Stimulated activated CD4-positive, alpha-beta T cell treated with anti-CD3 and anti-CD28 coated beads, TNF-alpha, amount 100 ng/mL, for 4 hours (primary cell): ENCODE results near the gene TNFRSF1A.
"Not testable (repeated sequence)": the region's sequence is repeated elsewhere in the genome, so short reads cannot be mapped to it uniquely, and the experiment has no call there.

Experiments
- DNase-seq, 3 experiments: peaks; one replicate each; pipeline ENCODE4 v3.0.0-alpha.2; 2020; ENCODE audit warnings: low read depth in 3 of 3

Gene TNFRSF1A

GRCh38 chr12:6306151-6306550 is 35.7 kb downstream of the TNFRSF1A start:
- DNase-seq: no peak

- DNase-seq: no peak
Observed at GRCh38 chr12:6303071-6303470, 38.8 kb downstream of the TNFRSF1A start.

- DNase-seq: no peak
Observed at GRCh38 chr12:6302621-6303020, 39.3 kb downstream of the TNFRSF1A start.

GRCh38 chr12:6301721-6302120 is 40.2 kb downstream of the TNFRSF1A start:
- no peak for DNase-seq

GRCh38 chr12:6297170-6297569 is 44.7 kb downstream of the TNFRSF1A start:
- DNase-seq: no peak

- DNase-seq: no peak
Observed at GRCh38 chr12:6295094-6295811, 46.6 kb downstream of the TNFRSF1A start.

- no peak for DNase-seq
Observed at GRCh38 chr12:6294156-6295093, 47.5 kb downstream of the TNFRSF1A start.

- no peak for DNase-seq
Observed at GRCh38 chr12:6292606-6293005, 49.3 kb downstream of the TNFRSF1A start.

- not testable (repeated sequence) for DNase-seq
Observed at GRCh38 chr12:6289906-6290305, 52.0 kb downstream of the TNFRSF1A start.

GRCh38 chr12:6289081-6289480 is 52.8 kb downstream of the TNFRSF1A start:
- not testable (repeated sequence) for DNase-seq

- no peak for DNase-seq
Observed at GRCh38 chr12:6288235-6288634, 53.6 kb downstream of the TNFRSF1A start.

GRCh38 chr12:6285532-6286306 is 56.2 kb downstream of the TNFRSF1A start:
- DNase-seq: no peak

- DNase-seq: peak in 2 of 3 experiments; percentile 27 to 34
Observed at GRCh38 chr12:6285063-6285477, 56.8 kb downstream of the TNFRSF1A start.

- DNase-seq: no peak
Observed at GRCh38 chr12:6284273-6284672, 57.6 kb downstream of the TNFRSF1A start.

GRCh38 chr12:6282453-6282840 is 59.4 kb downstream of the TNFRSF1A start:
- DNase-seq: no peak

- DNase-seq: no peak
Observed at GRCh38 chr12:6281081-6281809, 60.6 kb downstream of the TNFRSF1A start.

- no peak for DNase-seq
Observed at GRCh38 chr12:6280672-6281071, 61.2 kb downstream of the TNFRSF1A start.

- no peak for DNase-seq
Observed at GRCh38 chr12:6280053-6280469, 61.8 kb downstream of the TNFRSF1A start.

GRCh38 chr12:6279631-6280030 is 62.2 kb downstream of the TNFRSF1A start:
- DNase-seq: no peak

GRCh38 chr12:6279256-6279628 is 62.6 kb downstream of the TNFRSF1A start:
- DNase-seq: no peak
